DMS153 treated with DMSO at 0.1 percent for 48 hours (cell line): ENCODE measurements around the gene CDKN2AIP.

Experiments
- DNase-seq: peaks from one replicate; lab custom pipeline; 2025; ENCODE audit not compliant: unreplicated experiment; lab: John Stamatoyannopoulos, UW

CDKN2AIP gene

GRCh38 chr4:183492791-183493222 lies 48.4 kb downstream of the CDKN2AIP start:
- DNase-seq: no peak

DNA sequence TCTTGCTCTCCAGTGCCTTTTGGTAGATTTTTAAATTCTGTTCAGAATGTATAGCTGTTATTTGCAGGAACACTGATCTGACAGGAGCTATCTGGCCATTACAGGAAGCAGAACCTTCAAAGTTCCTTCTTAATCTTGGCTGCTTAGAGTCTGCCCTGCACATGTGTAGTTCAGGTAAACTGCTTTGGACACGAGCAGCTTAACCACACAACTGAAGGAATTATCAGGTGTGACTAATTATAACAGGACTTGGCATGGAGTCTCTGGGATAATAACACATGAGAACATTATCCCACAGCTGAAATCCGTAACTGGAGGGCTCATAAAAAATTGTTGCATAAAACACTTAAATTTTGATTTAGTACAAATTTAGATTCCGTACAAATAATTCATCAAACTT lies 48.8 kb downstream of the CDKN2AIP start:
- no peak for DNase-seq

GRCh38 chr4:183495184-183495583 lies 50.7 kb downstream of the CDKN2AIP start:
- DNase-seq: no peak
